Cardiac septum (tissue), 1 donor: ENCODE data around the gene MAP3K1. TPM values are rescaled to one million over a fixed set of nuclear protein-coding genes. Genes with fewer than 3 reads are reported as not detected.

Source experiments
- total RNA-seq: library from RNA; stranded (reverse); fragmentation: NEBNext Ultra II Directional; extraction: Animal tissue kit (Norgen Biotek cat#: 25700); gene quantifications from one replicate; pipeline ENCODE4 v1.2.1, GENCODE V29; 2021
- donor health status: DM: no; HTN: no; CAD: no.

The MAP3K1 gene
- total RNA-seq, 1 donor from 2014 or later: 6.8 TPM

Other genes with a start within 250 kb of the MAP3K1 start
- gene SETD9, start 94.0 kb downstream of the MAP3K1 start, total RNA-seq: 14.2 TPM
- 14.8 TPM for gene MIER3, start 136.6 kb downstream of the MAP3K1 start, total RNA-seq